K562 (cell line): ENCODE results near the gene CLEC6A. TPM values are rescaled to one million over a fixed set of nuclear protein-coding genes. Genes with fewer than 3 reads are reported as not detected.

Experiments used
- ATAC-seq: fragments of 200-7000 bp; cut with Tn5 transposase; 3 replicates; pipeline ENCODE4 v1.9.1; 2020; ENCODE audit warnings: moderate library complexity
- BruUV-seq: library from RNA; stranded (reverse); fragments of 400-500 nt; replicated peaks from 2 replicates; lab custom pipeline; 2021; lab: Mats Ljungman, UMichigan
- CTCF ChIA-PET: fragments of 300-600 bp; formaldehyde crosslinking; extraction: SDS; loops from one replicate; lab custom pipeline; 2021; ENCODE audit warnings: low intra/inter-chr PET ratio; lab: Yijun Ruan, JAX
- POLR2A ChIA-PET: fragments of 300-600, 350-650 bp; sonication (Branson Sonifier 250); formaldehyde crosslinking; extraction: SDS; loops from one replicate; lab custom pipeline; 2021; ENCODE audit warnings: antibody characterized with exemption, inconsistent platforms; lab: Yijun Ruan, JAX
- DNase-seq, 4 experiments: peaks; one replicate each; pipeline versions ENCODE4 v3.0.0 to v3.0.0-alpha.2; 2011 to 2018; ENCODE audit warnings: low spot score in 3 of 4, mixed read lengths in 3 of 4; ENCODE audit errors: extremely low read depth in 1 of 4
- FAIRE-seq: peaks from 2 replicates; lab custom pipeline; 2011; peaks lifted over from hg19 to GRCh38; lab: Jason Lieb, UNC
- H2AFZ ChIP-seq: 2 replicates; pipeline ENCODE4 v1.6.0; 2011; ENCODE audit warnings: low read depth, low read length, control low read depth, inconsistent platforms
- H3K27ac ChIP-seq: fragments of 200-600 bp; 3 replicates; pipeline ENCODE4 v1.8.0; 2011; ENCODE audit warnings: low read depth, mild to moderate bottlenecking, control low read depth, inconsistent platforms, low read length, moderate library complexity, mixed read lengths; ENCODE audit errors: extremely low read depth
- H3K27me3 ChIP-seq, 2 experiments: fragments of 300-600 bp in 1 of 2; 2 replicates in 1 of 2; 3 replicates in 1 of 2; pipeline versions ENCODE4 v1.6.0 to v1.8.0; 2011; ENCODE audit warnings: inconsistent platforms in 2 of 2, low read length in 2 of 2, mild to moderate bottlenecking in 1 of 2, mixed read lengths in 1 of 2, moderate library complexity in 1 of 2; ENCODE audit not compliant: control insufficient read depth in 2 of 2, insufficient read depth in 2 of 2
- H3K36me3 ChIP-seq: fragments of 300-600 bp; 3 replicates; pipeline ENCODE4 v1.8.0; 2011; ENCODE audit warnings: mild to moderate bottlenecking, low read length, inconsistent platforms; ENCODE audit not compliant: control insufficient read depth, insufficient read depth
- H3K4me1 ChIP-seq, 2 experiments: fragments of 200-600 bp in 1 of 2; replicated peaks in 1 of 2; 2 replicates in 1 of 2; 3 replicates in 1 of 2; pipeline versions ENCODE4 v1.5.1 to v1.8.0; 2011; ENCODE audit warnings: inconsistent platforms in 2 of 2, low read length in 2 of 2, mild to moderate bottlenecking in 1 of 2, mixed read lengths in 1 of 2, moderate library complexity in 1 of 2; ENCODE audit not compliant: control insufficient read depth in 2 of 2, insufficient read depth in 2 of 2
- H3K4me2 ChIP-seq: 2 replicates; pipeline ENCODE4 v1.6.1; 2011; ENCODE audit warnings: low read length, control low read depth, inconsistent platforms, mixed read lengths; ENCODE audit not compliant: insufficient read depth
- H3K4me3 ChIP-seq: fragments of 200-600 bp; sonication (generic), shearing (Covaris generic); 2 replicates; pipeline ENCODE4 v1.5.1; 2016; ENCODE audit warnings: control low read depth, inconsistent platforms
- H3K79me2 ChIP-seq: fragments of 200-600 bp; 3 replicates; pipeline ENCODE4 v1.8.0; 2011; ENCODE audit warnings: low read length, inconsistent platforms; ENCODE audit not compliant: control insufficient read depth, insufficient read depth
- H3K9ac ChIP-seq, 2 experiments: 2 replicates each; pipeline versions ENCODE4 v1.6.0 to v1.6.1; 2011; ENCODE audit warnings: low read depth in 2 of 2, low read length in 2 of 2, control low read depth in 1 of 2, inconsistent platforms in 1 of 2, mild to moderate bottlenecking in 1 of 2, mixed read lengths in 1 of 2; ENCODE audit not compliant: insufficient read depth in 1 of 2
- H3K9me1 ChIP-seq: one replicate; pipeline ENCODE4 v1.6.0; 2011; ENCODE audit warnings: inconsistent platforms, mild to moderate bottlenecking, low read length, moderate library complexity; ENCODE audit not compliant: control insufficient read depth, insufficient read depth
- H3K9me3 ChIP-seq: replicated peaks from 2 replicates; pipeline ENCODE4 v1.5.1; 2011; ENCODE audit warnings: low read depth, low read length, inconsistent platforms; ENCODE audit not compliant: control insufficient read depth, insufficient read depth
- H4K20me1 ChIP-seq: replicated peaks from 2 replicates; pipeline ENCODE4 v1.6.1; 2011; ENCODE audit warnings: low read length, inconsistent platforms, mixed read lengths; ENCODE audit not compliant: control insufficient read depth, insufficient read depth
- CREBBP ChIP-seq: IDR thresholded peaks from one replicate; pipeline ENCODE4 v1.6.1; 2012; ENCODE audit warnings: low read depth, mild to moderate bottlenecking, control low read depth, inconsistent platforms, low read length
- ELF1 ChIP-seq: fragments of 200-800 bp; sonication (Bioruptor generic); IDR thresholded peaks from 2 replicates; pipeline ENCODE4 v1.6.1; 2016; ENCODE audit warnings: missing genetic modification characterization, missing compliant biosample characterization
- TRIM24 ChIP-seq, 2 experiments: fragments of 450-650 bp; IDR thresholded peaks; 2 replicates each; pipeline ENCODE4 v1.6.1; 2016
- XRCC4 ChIP-seq: IDR thresholded peaks from one replicate; pipeline ENCODE4 v1.6.1; 2011; ENCODE audit not compliant: insufficient read depth, insufficient read length; ENCODE audit errors: extremely low read depth
- in situ Hi-C: fragments of 300-500 bp; cut with MboI; formaldehyde crosslinking; loops from 4 replicates; pipeline ENCODE4 v1.15.0; 2018; ENCODE audit warnings: inconsistent platforms, mixed read lengths
- intact Hi-C: fragments of 100-400 bp; cut with micrococcal nuclease; formaldehyde crosslinking; loops from 2 replicates; pipeline ENCODE4 v1.14.2; 2022
- polyA plus RNA-seq, 8 experiments: library from polyadenylated mRNA; depleted of rRNA in 4 of 8; stranded (reverse) in 5 of 8; unstranded in 3 of 8; fragments of >200 nt; fragmentation: Nextera tagmentation in 2 of 8; fragmentation: Illumina TruSeq in 1 of 8; extraction: Ambion mirVana in 2 of 8; extraction: Trizol in 1 of 8; gene quantifications; 2 replicates each; pipeline versions ENCODE4 v1.2.1 to v1.2.3, GENCODE V29; 2011 to 2014; ENCODE audit warnings: inconsistent platforms in 1 of 8, missing spikeins in 1 of 8
- total RNA-seq, 7 experiments: library from RNA; depleted of rRNA in 6 of 7; stranded (reverse); fragments of >200 nt in 6 of 7; fragmentation: Illumina TruSeq in 2 of 7; extraction: Trizol in 2 of 7; gene quantifications; 2 replicates each; pipeline versions ENCODE4 v1.2.1 to v1.2.3, GENCODE V29; 2011 to 2021; ENCODE audit warnings: low replicate concordance in 1 of 7
- TF ChIP-seq, protein P1 (sequence below): sonication (generic); formaldehyde crosslinking; IDR thresholded peaks from 2 replicates; pipeline ENCODE4 v1.8.0; 2022; ENCODE audit warnings: missing genetic modification reagents, mild to moderate bottlenecking, borderline replicate concordance
- TF ChIP-seq, protein P2 (sequence below): fragments of 450-650 bp; conservative IDR thresholded peaks from 2 replicates; pipeline ENCODE4 v1.6.1; 2016; ENCODE audit warnings: missing genetic modification characterization, low read depth, mild to moderate bottlenecking, control low read depth, missing compliant biosample characterization

The CLEC6A gene
- total and polyA plus RNA-seq, 9 of the 15 experiments (the other 6 are each of a cell fraction or from before 2014, with no cell fraction given) = not detected

DNA sequence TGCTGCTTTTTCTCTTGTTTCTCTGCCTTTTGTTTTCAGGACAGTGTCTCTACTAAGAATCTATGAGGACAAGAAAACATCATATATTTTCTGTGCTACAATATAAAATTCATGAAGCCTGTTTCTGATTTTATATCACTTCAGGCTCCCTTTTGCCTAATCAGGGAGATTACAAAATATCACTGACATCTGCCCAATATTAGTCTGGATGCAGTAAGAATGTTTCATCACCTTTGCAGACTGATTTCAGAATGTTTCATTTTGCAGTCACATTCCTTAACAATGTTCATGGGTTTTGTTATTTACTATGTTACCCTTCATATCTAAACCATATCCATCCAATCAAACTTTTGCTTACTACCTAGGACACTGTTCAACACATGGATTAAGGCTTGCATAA is 491 bp upstream of the CLEC6A start:
- no peaks in the 10 kb centered on the region for H3K36me3 ChIP-seq
- DNase-seq (no peak), ATAC-seq (no peak), FAIRE-seq (no peak)
- no peak for TF ChIP-seq ELF1
- TF ChIP-seq XRCC4 = no peak
- no peak for TF ChIP-seq CREBBP
- no peak for TF ChIP-seq TRIM24 (IDR thresholded peaks at IDR 0.05)
- TF ChIP-seq, protein P1, sequence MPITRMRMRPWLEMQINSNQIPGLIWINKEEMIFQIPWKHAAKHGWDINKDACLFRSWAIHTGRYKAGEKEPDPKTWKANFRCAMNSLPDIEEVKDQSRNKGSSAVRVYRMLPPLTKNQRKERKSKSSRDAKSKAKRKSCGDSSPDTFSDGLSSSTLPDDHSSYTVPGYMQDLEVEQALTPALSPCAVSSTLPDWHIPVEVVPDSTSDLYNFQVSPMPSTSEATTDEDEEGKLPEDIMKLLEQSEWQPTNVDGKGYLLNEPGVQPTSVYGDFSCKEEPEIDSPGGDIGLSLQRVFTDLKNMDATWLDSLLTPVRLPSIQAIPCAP (CRISPR knock-in tag) = no peak
- TF ChIP-seq, protein P2, sequence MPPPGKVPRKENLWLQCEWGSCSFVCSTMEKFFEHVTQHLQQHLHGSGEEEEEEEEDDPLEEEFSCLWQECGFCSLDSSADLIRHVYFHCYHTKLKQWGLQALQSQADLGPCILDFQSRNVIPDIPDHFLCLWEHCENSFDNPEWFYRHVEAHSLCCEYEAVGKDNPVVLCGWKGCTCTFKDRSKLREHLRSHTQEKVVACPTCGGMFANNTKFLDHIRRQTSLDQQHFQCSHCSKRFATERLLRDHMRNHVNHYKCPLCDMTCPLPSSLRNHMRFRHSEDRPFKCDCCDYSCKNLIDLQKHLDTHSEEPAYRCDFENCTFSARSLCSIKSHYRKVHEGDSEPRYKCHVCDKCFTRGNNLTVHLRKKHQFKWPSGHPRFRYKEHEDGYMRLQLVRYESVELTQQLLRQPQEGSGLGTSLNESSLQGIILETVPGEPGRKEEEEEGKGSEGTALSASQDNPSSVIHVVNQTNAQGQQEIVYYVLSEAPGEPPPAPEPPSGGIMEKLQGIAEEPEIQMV (tag) = no peak
- CTCF ChIA-PET = no interaction called here
- no peak overlapping the region for H3K9ac ChIP-seq
- H2AFZ ChIP-seq = no peak overlapping the region
- no TSS peak for BruUV-seq
- no peaks in the 10 kb centered on the region for H3K27me3 ChIP-seq
- H3K27ac ChIP-seq = no peak overlapping the region
- no peaks in the 10 kb centered on the region for H3K4me1 ChIP-seq
- no peaks in the 10 kb centered on the region for H3K9me1 ChIP-seq
- no peak overlapping the region for H3K4me3 ChIP-seq
- no peak overlapping the region for H3K4me2 ChIP-seq
- H3K79me2 ChIP-seq = no peaks in the 10 kb centered on the region
- POLR2A ChIA-PET = no interaction called here
- in situ Hi-C loops = loop anchor here (10.0 kb wide), 1 partner anchor 330 kb away; the partner anchor contains the start of gene CLEC4A
- no peaks in the 10 kb centered on the region for H4K20me1 ChIP-seq
- no peaks in the 10 kb centered on the region for H3K9me3 ChIP-seq
- intact Hi-C loops = no loop called here
